ENCODE data around the gene C10orf53. TPM values are rescaled to one million over a fixed set of nuclear protein-coding genes. Genes with fewer than 3 reads are reported as not detected.

Gene C10orf53
- polyA plus RNA-seq, 3 donors: not detected

DNA sequence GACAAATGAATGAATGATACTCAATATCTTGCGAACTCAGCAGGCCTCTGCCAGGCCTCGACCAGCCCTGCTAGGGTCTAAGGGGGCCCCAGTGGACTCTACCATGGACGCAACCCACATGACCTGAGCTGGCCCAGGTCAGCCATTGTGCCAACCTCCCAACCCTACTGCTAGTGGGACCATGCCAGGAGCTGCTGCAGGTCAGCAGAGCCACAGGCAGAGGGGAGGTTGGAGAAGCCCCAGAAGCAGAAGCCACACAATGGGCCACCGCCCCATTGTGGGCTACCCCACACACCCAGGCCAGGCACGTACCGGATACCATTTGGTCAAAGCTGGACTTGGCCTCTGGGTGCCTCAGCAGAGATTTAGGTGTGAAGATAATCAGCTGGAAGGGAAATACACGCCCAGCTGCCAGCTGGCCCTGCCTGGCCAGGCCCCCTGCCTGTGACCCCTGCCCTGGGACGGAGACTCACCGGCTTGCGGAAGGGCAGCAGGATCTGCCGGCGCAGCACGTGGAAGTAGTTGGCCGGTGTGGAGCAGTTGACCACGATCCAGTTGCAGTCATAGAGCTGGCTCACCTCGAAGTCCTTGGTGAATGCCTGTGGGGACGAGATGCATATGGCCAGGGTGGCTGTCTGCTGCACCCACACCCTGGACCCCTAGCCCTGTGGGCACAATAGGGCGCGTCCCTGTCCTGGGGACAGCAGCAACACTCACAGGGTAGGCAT, 58.2 kb downstream of the C10orf53 start:
- Mint-ChIP-seq H3K9me3 (peaks cover 0 to 6% (median 0%) of the 10 kb centered on the region in 7 donors), H3K4me3 (no peak overlapping the region), H3K36me3 (no peaks in the 10 kb centered on the region), H3K4me1 (peaks cover 6% of the 10 kb centered on the region), H3K27me3 (ENCODE audit: low read depth in 3 of 3) (peaks cover 0 to 4% (median 2%) of the 10 kb centered on the region in 3 donors), H3K27ac (peak overlapping the region in 1 of 7 donors; percentile 28)
- no peak overlapping the region for H3K9ac ChIP-seq (ENCODE audit: insufficient read depth, low read length, poor library complexity, severe bottlenecking)
- no peaks in the 10 kb centered on the region for H4K20me1 ChIP-seq (ENCODE audit: insufficient read depth, low read length)
- no peak overlapping the region for H2AFZ ChIP-seq (ENCODE audit: insufficient read depth, low read depth, low read length, poor library complexity, severe bottlenecking)
- TF ChIP-seq, protein P1, sequence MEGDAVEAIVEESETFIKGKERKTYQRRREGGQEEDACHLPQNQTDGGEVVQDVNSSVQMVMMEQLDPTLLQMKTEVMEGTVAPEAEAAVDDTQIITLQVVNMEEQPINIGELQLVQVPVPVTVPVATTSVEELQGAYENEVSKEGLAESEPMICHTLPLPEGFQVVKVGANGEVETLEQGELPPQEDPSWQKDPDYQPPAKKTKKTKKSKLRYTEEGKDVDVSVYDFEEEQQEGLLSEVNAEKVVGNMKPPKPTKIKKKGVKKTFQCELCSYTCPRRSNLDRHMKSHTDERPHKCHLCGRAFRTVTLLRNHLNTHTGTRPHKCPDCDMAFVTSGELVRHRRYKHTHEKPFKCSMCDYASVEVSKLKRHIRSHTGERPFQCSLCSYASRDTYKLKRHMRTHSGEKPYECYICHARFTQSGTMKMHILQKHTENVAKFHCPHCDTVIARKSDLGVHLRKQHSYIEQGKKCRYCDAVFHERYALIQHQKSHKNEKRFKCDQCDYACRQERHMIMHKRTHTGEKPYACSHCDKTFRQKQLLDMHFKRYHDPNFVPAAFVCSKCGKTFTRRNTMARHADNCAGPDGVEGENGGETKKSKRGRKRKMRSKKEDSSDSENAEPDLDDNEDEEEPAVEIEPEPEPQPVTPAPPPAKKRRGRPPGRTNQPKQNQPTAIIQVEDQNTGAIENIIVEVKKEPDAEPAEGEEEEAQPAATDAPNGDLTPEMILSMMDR (IDR thresholded peaks at IDR 0.05): no peak
- DNase-seq: no peak
- peaks cover 0 to 3% of the 10 kb centered on the region in 2 donors for H3K4me1 ChIP-seq (ENCODE audit: control insufficient read depth in 1 of 2, insufficient read depth in 2 of 2, low read length in 2 of 2)
- no peaks in the 10 kb centered on the region for H3K79me2 ChIP-seq (ENCODE audit: insufficient read depth, low read length)
- H3K27ac ChIP-seq (ENCODE audit: low read depth in 1 of 2, low read length in 2 of 2): no peak overlapping the region
- no peaks in the 10 kb centered on the region for H3K27me3 ChIP-seq (ENCODE audit: control insufficient read depth in 2 of 2, insufficient read depth in 2 of 2, low read length in 2 of 2)
- H3K4me3 ChIP-seq (replicated peaks in 1 of 3; ENCODE audit: low read depth in 2 of 3, low read length in 3 of 3): no peak overlapping the region
- intact Hi-C loops (cut with micrococcal nuclease): no loop called here
- WGBS (ENCODE audit: insufficient coverage): 94% methylated on average over 17 of the region's 19 CpGs
- no peak overlapping the region for H3K4me2 ChIP-seq (replicated peaks; ENCODE audit: extremely low read depth, low read length, poor library complexity, severe bottlenecking)
- H3K9me3 ChIP-seq (replicated peaks in 1 of 2; ENCODE audit: control insufficient read depth in 1 of 2, insufficient read depth in 1 of 2, low read length in 2 of 2): no peaks in the 10 kb centered on the region
- no peaks in the 10 kb centered on the region for H3K36me3 ChIP-seq (replicated peaks in 1 of 2; ENCODE audit: control insufficient read depth in 1 of 2, insufficient read depth in 2 of 2, low read length in 2 of 2)

DNA sequence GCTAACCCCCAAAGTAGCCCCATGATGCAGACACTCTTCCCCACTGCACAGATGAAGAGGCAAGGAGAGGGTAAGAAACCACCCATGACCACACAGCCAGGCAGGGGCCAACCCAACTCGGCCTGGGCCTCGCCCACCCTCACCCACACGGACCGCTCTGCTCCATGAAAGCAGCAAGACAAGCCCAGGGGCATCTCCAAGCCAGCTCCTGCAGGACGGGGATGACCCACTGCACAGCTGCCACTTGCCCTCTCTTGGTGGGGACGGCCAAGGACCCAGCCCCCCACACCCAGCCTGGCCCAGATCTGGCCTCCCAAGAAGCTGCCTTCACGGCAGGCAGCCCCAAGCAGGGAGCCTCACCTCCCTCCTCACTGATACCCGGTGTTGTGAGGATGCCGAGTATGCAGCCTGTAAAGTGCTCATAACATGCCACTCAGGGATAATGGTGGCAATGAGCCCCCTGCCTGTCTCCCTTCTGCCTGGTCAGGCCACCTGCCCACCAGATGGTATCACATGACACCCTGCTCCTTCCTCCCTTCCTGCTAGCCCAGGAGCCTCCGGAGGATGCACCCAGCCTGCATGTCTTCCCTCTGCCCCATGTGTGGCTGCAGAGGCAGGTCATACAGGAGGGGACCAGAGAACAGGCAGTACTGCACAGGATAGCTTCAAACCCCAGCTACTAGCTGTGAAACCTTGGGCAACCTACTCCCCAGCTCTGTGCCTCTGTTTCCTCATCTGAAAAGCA, 59.3 kb downstream of the C10orf53 start:
- no peak for DNase-seq
- Histone ChIP-seq H3K27me3 (ENCODE audit: control insufficient read depth in 2 of 2, insufficient read depth in 2 of 2, low read length in 2 of 2) (no peaks in the 10 kb centered on the region), H3K9me3 (replicated peaks in 1 of 2; ENCODE audit: control insufficient read depth in 1 of 2, insufficient read depth in 1 of 2, low read length in 2 of 2) (no peaks in the 10 kb centered on the region), H3K27ac (ENCODE audit: low read depth in 1 of 2, low read length in 2 of 2) (no peak overlapping the region), H4K20me1 (ENCODE audit: insufficient read depth, low read length) (no peaks in the 10 kb centered on the region), H3K9ac (ENCODE audit: insufficient read depth, low read length, poor library complexity, severe bottlenecking) (no peak overlapping the region), H3K79me2 (ENCODE audit: insufficient read depth, low read length) (no peaks in the 10 kb centered on the region), H3K4me2 (replicated peaks; ENCODE audit: extremely low read depth, low read length, poor library complexity, severe bottlenecking) (no peak overlapping the region), H2AFZ (ENCODE audit: insufficient read depth, low read depth, low read length, poor library complexity, severe bottlenecking) (no peak overlapping the region), H3K4me3 (replicated peaks in 1 of 3; ENCODE audit: low read depth in 2 of 3, low read length in 3 of 3) (no peak overlapping the region), H3K36me3 (replicated peaks in 1 of 2; ENCODE audit: control insufficient read depth in 1 of 2, insufficient read depth in 2 of 2, low read length in 2 of 2) (no peaks in the 10 kb centered on the region), H3K4me1 (ENCODE audit: control insufficient read depth in 1 of 2, insufficient read depth in 2 of 2, low read length in 2 of 2) (no peaks in the 10 kb centered on the region)
- Mint-ChIP-seq H3K27me3 (ENCODE audit: low read depth in 3 of 3) (peaks cover 0 to 3% (median 2%) of the 10 kb centered on the region in 3 donors), H3K4me3 (no peak overlapping the region), H3K27ac (peak overlapping the region in 1 of 7 donors; percentile 46), H3K4me1 (no peaks in the 10 kb centered on the region), H3K36me3 (no peaks in the 10 kb centered on the region), H3K9me3 (peaks cover 0 to 3% (median 0%) of the 10 kb centered on the region in 7 donors)
- TF ChIP-seq, protein P1 (IDR thresholded peaks at IDR 0.05): no peak
- 76% methylated on average over 7 of the region's 10 CpGs for WGBS (ENCODE audit: insufficient coverage)
- intact Hi-C loops (cut with micrococcal nuclease): no loop called here
